HuH-7 (cell line): Measurements from ENCODE around the gene PPP1R1A.

Source experiments
- DNase-seq: peaks from one replicate; pipeline ENCODE4 v3.0.0; 2011; ENCODE audit warnings: low spot score

PPP1R1A gene

GRCh38 chr12:54571193-54572188 lies 17.0 kb downstream of the PPP1R1A start:
- no peak for DNase-seq

GRCh38 chr12:54569995-54570528 lies 18.4 kb downstream of the PPP1R1A start:
- no peak for DNase-seq

GRCh38 chr12:54569072-54569471 lies 19.4 kb downstream of the PPP1R1A start:
- no peak for DNase-seq

GRCh38 chr12:54566792-54567191 lies 21.7 kb downstream of the PPP1R1A start:
- no peak for DNase-seq

DNA sequence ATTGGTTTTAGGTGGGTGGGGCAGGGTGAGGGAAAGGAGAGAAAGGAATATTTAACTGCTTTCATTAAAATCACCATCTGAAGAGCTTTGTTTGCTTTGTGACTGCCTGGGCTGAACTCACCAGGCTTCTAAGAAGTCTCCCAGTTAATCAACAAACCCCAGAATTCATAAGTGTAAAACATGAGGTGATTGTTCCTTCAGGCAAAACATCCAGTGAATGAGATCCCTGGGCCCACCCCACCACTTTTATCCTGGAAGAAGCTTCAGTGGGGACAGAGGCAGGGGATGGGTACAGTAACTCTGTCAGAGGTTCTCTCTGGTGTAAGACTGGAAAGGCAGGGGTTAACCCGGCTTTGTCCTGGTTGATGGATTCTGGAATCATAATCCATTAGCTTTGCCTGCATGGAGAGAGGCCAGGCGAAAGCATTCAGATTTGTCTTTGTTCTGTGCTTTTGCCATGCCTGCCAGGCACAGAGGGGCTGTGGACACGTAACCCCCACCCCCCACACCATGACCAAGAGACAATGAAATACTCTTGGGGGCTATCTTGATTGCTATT lies 22.4 kb downstream of the PPP1R1A start:
- DNase-seq, result no peak

DNA sequence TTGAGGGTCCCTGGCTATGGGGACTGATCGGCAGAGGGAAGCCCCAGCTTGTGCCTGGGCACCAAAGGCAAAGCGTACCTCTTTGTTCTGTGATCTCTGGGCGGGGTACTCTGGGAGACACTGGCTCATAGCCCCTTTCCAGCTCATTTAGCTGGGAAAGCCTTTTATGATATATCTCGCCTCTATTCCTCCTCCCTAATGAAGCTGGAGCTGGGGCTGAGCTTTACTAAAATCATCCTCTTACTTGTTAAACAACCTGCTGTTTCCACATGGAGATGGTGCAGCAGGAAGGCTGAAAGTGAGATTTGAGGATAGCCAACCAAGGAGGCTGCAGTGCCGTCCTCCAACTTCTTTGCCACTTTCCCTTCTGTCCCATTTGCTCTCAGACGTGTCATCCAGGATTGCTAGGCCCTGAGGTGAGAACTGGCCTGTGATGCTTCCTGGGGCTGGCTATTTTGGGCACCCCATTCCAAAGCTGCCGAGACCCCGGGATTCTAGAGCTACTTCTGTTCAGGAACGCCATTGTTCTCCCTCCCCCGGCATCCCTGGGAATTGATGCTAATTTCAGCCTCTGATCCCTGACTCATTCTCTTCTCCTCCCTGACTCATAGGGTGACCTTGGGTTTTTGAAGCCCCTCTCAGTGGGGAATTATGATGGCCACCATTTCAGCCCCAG lies 23.0 kb downstream of the PPP1R1A start:
- no peak for DNase-seq

DNA sequence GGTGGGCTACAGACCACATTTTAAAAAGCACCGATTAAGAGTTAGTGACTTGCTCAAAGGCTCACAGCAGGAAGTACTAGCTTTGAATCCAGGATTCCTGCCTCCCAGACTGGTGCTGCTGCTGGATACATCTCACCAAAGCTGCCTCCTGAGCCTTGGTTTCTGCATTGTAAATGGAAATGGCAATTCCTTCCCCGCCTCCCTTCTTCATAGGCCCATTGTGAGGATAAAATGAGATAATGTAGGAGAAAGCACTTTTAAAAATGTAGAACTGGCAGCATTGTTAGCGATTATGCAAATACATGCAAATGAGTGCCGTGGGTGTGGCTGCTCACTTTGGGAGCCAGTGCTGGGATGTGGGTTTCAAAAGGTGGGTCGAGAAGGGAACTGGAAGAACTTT lies 23.7 kb downstream of the PPP1R1A start:
- DNase-seq, result no peak

DNA sequence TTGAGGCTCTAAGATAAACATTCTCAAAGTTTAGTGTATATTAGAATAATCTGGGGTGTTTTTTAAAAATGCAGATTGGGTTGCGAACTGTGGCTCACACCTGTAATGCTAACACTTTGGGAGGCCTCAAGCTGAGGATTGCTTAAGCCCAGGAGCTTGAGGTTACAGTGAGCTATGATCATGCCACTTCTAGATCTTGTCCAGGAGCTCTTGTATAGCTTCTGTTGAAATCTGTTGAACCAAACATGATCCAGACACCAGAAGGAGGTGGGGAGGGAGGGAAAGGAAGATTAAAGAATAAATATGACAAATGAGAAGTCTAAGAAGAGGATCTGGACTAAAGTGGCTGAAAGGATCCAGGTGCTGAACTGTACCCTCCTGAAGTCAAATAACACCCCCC lies 24.7 kb downstream of the PPP1R1A start:
- DNase-seq, result no peak

- no peak for DNase-seq
Observed at GRCh38 chr12:54562750-54563356, 25.6 kb downstream of the PPP1R1A start.

- DNase-seq, result no peak
Observed at GRCh38 chr12:54561164-54561563, 27.3 kb downstream of the PPP1R1A start.

DNA sequence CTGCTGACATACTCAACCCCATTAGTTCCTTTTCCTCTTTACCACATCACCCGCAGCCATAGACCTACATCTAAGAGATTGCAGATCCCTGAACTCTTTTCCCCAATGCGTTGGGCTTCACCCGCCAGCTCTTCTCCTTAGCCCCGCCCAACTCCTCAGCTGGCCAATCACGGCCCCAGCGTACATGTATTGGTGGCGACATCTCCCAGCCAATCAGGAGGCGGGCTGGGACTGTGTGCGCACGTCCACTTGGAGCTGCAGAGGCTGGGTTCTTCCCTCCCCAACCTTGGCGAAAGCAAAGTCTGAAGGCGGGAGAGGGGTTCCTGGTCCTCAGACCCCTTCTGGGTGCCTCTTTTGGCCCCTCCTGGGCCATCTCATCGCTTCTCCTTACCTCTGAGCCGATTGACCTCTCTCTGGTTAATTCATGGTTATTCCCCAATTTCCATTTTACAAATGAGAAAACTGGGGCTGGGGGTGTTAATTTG lies 28.0 kb downstream of the PPP1R1A start:
- DNase-seq, result no peak

GRCh38 chr12:54558759-54559158 lies 29.7 kb downstream of the PPP1R1A start:
- DNase-seq, result no peak

- DNase-seq, result no peak
Observed at GRCh38 chr12:54558311-54558710, 30.1 kb downstream of the PPP1R1A start.

- no peak for DNase-seq
Observed at GRCh38 chr12:54555670-54556257, 32.7 kb downstream of the PPP1R1A start.

- no peak for DNase-seq
Observed at GRCh38 chr12:54549774-54550451, 38.5 kb downstream of the PPP1R1A start.

DNA sequence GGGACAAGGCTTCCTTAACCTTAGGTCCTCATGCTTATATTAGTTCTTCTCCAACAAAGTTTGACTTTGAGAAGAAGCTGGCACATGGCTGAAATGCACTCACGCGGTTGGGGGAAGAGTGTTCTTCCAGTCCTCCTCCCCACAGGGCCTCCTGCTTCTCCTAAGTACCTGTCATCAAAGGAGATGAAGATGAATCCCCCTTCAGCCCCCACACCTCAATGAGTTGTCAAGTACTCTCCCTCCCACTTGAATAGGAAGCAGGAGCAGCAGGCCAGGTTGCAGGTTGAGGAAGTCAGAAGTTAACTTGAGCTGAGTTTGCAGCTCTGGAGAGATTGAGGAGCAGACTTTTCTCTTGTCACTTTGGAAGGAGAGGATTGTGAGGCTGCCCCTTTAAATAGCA lies 41.9 kb downstream of the PPP1R1A start:
- no peak for DNase-seq

DNA sequence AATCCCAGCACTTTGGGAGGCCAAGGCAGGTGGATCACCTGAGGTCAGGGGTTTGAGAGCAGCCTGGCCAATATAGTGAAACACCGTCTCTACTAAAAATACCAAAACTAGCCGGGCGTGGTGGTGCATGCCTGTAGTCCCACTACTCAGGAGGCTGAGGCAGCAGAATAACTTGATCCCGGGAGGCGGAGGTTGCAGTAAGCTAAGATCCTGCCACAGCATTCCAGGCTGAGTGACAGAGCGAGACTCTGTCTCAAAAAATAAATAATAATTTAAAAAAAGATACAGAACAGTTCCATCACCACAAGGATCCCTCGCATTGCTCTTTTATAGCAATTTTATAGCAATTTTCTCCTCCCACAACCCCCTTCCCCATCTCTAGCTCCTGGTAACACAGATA lies 43.7 kb downstream of the PPP1R1A start:
- DNase-seq, result no peak

DNA sequence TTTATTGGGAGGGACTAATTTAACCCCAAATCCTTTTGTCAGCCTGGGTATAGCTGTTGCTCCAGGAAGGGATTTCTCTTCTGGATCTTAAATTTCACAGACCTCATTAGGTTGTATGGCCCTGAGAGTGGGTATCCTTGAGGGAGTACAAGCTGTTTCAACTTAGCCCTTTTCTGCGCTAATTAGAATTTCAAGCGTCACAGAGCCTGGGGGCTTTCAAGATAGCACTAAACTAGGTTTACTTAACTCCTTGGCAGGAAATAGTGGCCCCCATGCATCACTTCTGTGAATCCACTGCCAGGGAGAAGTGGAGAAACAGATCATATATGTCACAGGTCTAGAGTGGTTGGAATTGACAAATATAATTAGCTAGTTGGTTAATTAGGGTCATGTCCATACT lies 44.9 kb downstream of the PPP1R1A start:
- no peak for DNase-seq

DNA sequence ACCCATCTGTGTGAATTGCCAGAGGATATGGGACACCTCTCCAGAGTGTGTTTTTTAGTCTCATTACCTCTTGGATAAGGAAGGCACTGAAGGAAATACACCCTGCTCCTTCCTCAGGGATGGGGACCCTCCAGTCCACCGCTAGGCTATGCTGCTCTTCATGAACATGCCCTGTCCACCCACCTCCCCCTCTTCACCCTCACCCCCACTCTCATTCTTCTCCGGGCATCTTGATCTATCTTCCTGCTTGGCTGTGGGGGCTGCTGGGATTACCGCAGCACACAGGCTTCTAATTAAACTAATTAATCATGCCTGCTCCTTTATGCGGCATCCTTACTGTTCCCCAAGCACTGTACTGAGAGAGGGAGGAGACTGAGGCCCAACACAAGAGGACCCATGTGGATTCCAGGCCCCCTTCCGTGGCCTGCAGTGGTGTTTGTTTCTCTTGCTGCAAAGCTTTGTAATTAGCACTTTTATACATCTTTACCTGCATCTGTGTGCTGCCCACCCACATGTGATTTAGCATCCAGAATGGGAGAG lies 46.6 kb downstream of the PPP1R1A start:
- DNase-seq, result no peak

- no peak for DNase-seq
Observed at GRCh38 chr12:54538136-54538700, 50.2 kb downstream of the PPP1R1A start.
